ENCODE data around the gene OBP2B. TPM values are rescaled to one million over a fixed set of nuclear protein-coding genes. Genes with fewer than 3 reads are reported as not detected.

Gene OBP2B
- total RNA-seq, 4 donors from 2014 or later, result not detected

DNA sequence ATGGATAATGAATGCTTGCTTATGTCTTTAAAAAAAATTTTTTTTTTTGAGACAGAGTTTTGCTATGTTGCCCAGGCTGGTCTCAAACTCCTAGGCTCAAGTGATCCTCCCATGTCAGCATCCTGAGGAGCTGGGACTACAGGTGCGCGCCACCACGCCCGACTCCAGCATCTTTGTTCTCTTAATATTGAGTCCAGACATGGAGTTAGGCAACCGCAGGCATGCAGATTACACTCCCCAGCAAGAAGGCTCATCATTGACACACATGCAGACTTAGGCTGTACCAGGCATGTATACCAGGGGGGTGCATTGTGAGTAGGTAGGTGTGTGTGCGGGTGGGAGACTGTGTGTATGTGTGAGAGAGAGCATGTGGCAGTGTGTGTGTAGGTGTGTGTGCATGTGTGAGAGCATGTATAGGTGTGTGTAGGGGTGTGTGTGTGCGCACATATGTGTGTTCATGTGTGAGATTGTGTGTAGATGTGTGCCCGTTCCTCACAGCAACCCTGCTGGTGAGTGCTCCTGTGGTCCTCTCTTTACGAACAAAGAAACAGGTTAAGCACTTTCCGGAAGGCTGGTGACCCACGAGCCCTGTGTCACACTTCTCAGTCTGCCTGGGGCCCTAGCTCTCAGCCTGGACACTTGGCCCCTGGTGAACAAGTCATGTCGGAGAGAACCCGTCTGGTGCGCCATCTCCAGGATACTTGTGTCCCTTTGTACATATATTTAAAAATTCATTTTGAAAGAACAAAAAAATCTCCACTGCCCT, 6.2 kb downstream of the OBP2B start:
- ATAC-seq (ENCODE audit: low FRiP score) (no peak), DNase-seq (ENCODE audit: low spot score) (no peak)
- TF ChIP-seq CTCF (IDR thresholded peaks at IDR 0.05), result no peak

DNA sequence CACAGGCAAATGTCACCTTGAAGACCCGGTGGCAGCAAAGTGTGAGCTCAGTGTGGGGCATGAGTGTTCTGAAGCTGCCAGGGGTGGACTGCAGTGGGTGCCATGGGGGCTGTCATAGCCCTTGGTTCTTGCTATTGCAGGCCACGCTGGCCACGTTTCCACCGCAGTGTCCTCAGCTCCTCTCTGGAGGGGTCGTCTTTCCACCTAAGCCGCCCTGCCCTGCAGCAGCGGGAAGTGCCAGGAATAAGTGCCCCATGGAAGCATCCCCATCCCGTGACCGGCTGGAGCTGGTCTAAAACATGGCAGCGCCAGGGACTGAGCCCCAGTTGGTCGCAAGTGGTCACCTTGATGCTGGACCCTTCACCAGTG, 6.9 kb downstream of the OBP2B start:
- no peak for ATAC-seq (ENCODE audit: low FRiP score)
- DNase-seq (ENCODE audit: low spot score), result no peak
- no peak for TF ChIP-seq CTCF (IDR thresholded peaks at IDR 0.05)

DNA sequence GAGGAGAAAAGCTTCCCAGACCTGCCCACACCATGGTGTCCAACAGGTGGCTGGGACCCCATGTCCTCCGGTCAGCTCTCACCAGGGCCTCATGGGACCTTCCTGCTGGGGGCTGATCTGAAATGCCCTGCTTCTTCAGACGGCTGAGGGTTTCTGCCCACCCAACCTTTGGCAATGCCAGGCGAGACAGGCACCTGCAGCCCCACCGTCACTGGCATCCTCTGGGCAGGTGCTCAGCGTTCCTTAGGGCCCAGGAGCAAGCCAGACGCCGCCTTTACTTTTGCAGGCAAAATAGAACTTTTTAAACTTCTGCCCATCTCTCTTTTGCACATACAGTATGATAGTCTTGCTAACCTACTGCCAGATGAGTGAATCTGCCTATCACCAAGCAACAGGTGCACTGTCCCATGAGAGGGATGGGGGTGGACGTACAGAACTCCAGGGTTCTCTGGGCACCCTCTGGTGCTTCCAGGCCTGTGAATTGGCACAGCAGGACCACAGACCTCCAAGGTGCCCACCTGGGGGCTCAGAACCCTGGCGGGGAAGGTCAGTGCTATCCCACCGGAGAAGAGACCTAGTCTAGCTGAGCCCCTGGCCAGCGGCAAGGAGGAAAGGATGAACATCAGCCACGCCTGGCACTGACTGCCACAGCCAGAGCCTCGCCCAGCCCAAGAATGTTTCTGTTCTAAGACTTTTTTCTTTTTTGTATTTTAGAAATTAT, 7.5 kb downstream of the OBP2B start:
- no peak for TF ChIP-seq CTCF (IDR thresholded peaks at IDR 0.05)
- DNase-seq (ENCODE audit: low spot score) (no peak), ATAC-seq (ENCODE audit: low FRiP score) (no peak)

DNA sequence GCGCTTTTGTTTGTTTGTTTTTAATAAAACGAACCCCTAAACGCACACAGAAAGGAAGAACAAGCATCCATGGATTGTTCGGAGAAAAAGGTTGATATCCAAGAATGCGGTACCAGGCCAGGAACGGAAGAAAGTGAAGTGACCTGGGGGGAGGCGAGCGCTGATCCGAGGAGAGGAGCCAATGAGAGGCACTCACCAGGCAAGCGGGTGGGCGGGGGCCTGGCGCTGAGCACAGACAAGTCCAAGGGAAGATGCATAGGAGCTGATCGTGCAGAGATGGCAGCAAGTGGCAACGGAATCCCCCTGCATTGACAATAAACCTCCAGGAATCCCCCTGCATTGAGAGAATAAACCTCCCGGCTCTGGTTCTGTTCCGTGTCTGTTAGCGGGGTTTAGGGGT, 8.4 kb downstream of the OBP2B start:
- TF ChIP-seq CTCF (IDR thresholded peaks at IDR 0.05), result no peak
- ATAC-seq (ENCODE audit: low FRiP score) (no peak), DNase-seq (ENCODE audit: low spot score) (no peak)

- DNase-seq (ENCODE audit: low spot score), result no peak
Measured at GRCh38 chr9:133199648-133200321, 9.3 kb downstream of the OBP2B start.

DNA sequence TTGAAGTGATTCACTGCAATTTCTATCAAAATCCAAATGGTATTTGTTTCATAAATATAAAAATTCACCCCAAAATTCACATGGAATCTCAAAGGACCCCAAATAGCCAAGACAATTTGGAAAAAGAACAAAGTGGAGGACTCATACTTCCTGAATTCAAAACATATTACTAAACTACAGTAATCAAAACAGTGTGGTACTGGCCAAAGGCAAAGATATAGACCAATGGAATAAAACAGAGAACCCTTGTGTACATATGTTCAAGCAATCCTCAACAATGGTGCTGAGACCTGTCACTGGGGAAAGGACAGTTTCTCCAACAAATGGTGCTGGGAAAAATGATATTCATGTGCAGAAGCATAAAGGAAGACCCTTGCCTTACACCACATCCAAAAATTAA, 14.0 kb downstream of the OBP2B start:
- TF ChIP-seq CTCF (IDR thresholded peaks at IDR 0.05), result no peak
- ATAC-seq (ENCODE audit: low FRiP score), result no peak
- no peak for DNase-seq (ENCODE audit: low spot score)

More at GRCh38 chr9:133199648-133200321, 9.3 kb downstream of the OBP2B start:
- TF ChIP-seq CTCF (IDR thresholded peaks at IDR 0.05), result no peak
- ATAC-seq (ENCODE audit: low FRiP score), result no peak
